ENCODE results near the gene ERBB4. TPM values are rescaled to one million over a fixed set of nuclear protein-coding genes. Genes with fewer than 3 reads are reported as not detected.
"Not testable (repeated sequence)": the region's sequence is repeated elsewhere in the genome, so short reads cannot be mapped to it uniquely, and the experiment has no call there.

ERBB4 gene
- total RNA-seq, 4 donors from 2014 or later: 1.6 to 5.7 (median 3.5) TPM

GRCh38 chr2:211564441-211564840, 974.2 kb downstream of the ERBB4 start:
- ATAC-seq (no peak), DNase-seq (no peak)
- no peaks in the 10 kb centered on the region for H3K36me3 ChIP-seq
- H3K9me3 ChIP-seq: no peaks in the 10 kb centered on the region
- H3K4me1 ChIP-seq: no peaks in the 10 kb centered on the region
- no peaks in the 10 kb centered on the region for H3K27me3 ChIP-seq
- H3K4me3 ChIP-seq: no peak overlapping the region
- no peak for TF ChIP-seq POLR2A (IDR thresholded peaks at IDR 0.05)
- TF ChIP-seq CTCF (IDR thresholded peaks at IDR 0.05 in 4 of 5, conservative IDR thresholded peaks at IDR 0.05 in 1 of 5): no peak
- intact Hi-C loops (cut with DNase I; ENCODE audit: low total_unique reads) (no loop called here), in situ Hi-C loops (cut with MboI; ENCODE audit: low sequenced_read_pairs in 4 of 4) (no loop called here)
- no peak overlapping the region for H3K27ac ChIP-seq

DNA sequence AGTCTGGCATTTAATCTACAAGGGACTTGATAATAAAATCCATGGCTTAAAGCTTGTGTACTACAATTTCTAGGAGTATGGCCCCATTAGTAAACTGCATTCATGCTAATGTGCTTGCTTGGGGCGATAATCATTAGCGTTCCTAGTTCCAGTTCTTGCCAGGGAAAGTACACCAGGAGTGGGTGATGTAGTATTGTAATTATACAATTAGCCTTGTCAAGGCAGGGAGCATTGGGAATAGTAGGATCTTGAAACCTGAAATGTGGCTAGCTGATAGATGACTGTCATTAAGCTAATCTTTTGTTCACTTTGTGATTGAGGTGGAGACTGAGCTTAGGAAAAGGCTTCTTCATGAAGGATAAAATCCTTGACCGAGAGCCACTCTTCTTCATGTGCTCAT, 993.0 kb downstream of the ERBB4 start:
- in situ Hi-C loops (cut with MboI; ENCODE audit: low sequenced_read_pairs in 4 of 4) (no loop called here), intact Hi-C loops (cut with DNase I; ENCODE audit: low total_unique reads) (no loop called here)
- no peak overlapping the region for H3K4me3 ChIP-seq
- H3K9me3 ChIP-seq: no peaks in the 10 kb centered on the region
- H3K36me3 ChIP-seq: no peaks in the 10 kb centered on the region
- peaks cover 0 to 11% of the 10 kb centered on the region in 2 donors for H3K4me1 ChIP-seq
- H3K27me3 ChIP-seq: no peaks in the 10 kb centered on the region
- H3K27ac ChIP-seq: no peak overlapping the region
- TF ChIP-seq CTCF (IDR thresholded peaks at IDR 0.05 in 4 of 5, conservative IDR thresholded peaks at IDR 0.05 in 1 of 5) (no peak), POLR2A (IDR thresholded peaks at IDR 0.05) (no peak)
- no peak for ATAC-seq
- no peak for DNase-seq

DNA sequence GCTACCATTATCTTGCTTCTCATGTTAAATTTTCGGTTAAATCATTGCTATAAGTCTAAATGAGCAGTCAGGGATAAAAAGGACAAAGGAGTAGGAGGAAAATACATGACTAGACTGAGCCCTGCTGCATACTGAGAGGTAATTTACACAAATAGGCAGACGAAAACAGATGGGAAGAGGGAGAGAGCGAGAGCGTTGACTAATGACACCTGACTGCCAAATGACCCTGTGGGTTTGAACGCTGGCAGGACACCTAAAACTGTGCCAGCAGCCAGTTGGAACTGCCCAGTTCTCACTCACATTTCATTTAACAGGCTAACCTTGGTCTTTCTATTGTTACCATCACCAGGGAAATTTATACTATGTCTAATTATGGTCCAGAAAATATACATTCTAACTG, 1004.0 kb downstream of the ERBB4 start:
- H3K27ac ChIP-seq: no peak overlapping the region
- H3K27me3 ChIP-seq: no peaks in the 10 kb centered on the region
- intact Hi-C loops (cut with DNase I; ENCODE audit: low total_unique reads): no loop called here
- in situ Hi-C loops (cut with MboI; ENCODE audit: low sequenced_read_pairs in 4 of 4): no loop called here
- peak in 1 of 2 donors; percentile 7 for DNase-seq
- H3K36me3 ChIP-seq: no peaks in the 10 kb centered on the region
- no peaks in the 10 kb centered on the region for H3K4me1 ChIP-seq
- peak in 1 of 2 donors; percentile 86 for ATAC-seq
- H3K9me3 ChIP-seq: no peaks in the 10 kb centered on the region
- TF ChIP-seq CTCF (IDR thresholded peaks at IDR 0.05 in 4 of 5, conservative IDR thresholded peaks at IDR 0.05 in 1 of 5): no peak
- no peak for TF ChIP-seq POLR2A (IDR thresholded peaks at IDR 0.05)
- H3K4me3 ChIP-seq: no peak overlapping the region

DNA sequence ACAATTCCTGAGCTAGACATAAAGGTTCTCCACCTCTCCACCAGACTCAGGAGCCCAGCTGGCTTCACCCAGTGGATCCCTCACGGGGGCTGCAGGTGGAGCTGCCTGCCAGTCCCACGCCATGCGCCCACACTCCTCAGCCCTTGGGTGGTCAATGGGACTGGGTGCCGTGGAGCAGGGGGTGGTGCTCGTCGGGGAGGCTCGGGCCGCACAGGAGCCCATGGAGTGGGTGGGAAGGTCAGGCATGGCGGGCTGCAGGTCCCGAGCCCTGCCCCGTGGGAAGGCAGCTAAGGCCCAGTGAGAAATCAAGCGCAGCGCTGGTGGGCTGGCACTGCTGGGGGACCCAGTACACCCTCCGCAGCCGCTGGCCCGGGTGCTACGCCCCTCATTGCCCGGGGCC, 1014.4 kb downstream of the ERBB4 start:
- H3K4me3 ChIP-seq; ATAC-seq; H3K27ac ChIP-seq; H3K9me3 ChIP-seq; DNase-seq; in situ Hi-C loops (cut with MboI; ENCODE audit: low sequenced_read_pairs in 4 of 4); H3K4me1 ChIP-seq; intact Hi-C loops (cut with DNase I; ENCODE audit: low total_unique reads); H3K27me3 ChIP-seq; H3K36me3 ChIP-seq: not testable (repeated sequence)

GRCh38 chr2:211516537-211516936, 1022.1 kb downstream of the ERBB4 start:
- Histone ChIP-seq H3K9me3 (no peaks in the 10 kb centered on the region), H3K27ac (no peak overlapping the region), H3K4me3 (no peak overlapping the region), H3K36me3 (no peaks in the 10 kb centered on the region), H3K27me3 (no peaks in the 10 kb centered on the region), H3K4me1 (no peaks in the 10 kb centered on the region)
- DNase-seq (no peak), ATAC-seq (no peak)
- intact Hi-C loops (cut with DNase I; ENCODE audit: low total_unique reads) (no loop called here), in situ Hi-C loops (cut with MboI; ENCODE audit: low sequenced_read_pairs in 4 of 4) (no loop called here)
- TF ChIP-seq CTCF (IDR thresholded peaks at IDR 0.05 in 4 of 5, conservative IDR thresholded peaks at IDR 0.05 in 1 of 5) (no peak), POLR2A (IDR thresholded peaks at IDR 0.05) (no peak)

Measured in gastrocnemius medialis (tissue), 4 donors.